Heart left ventricle (tissue), 13 donors: Measurements from ENCODE around the gene MAGED2.
"Not testable (repeated sequence)": the region's sequence is repeated elsewhere in the genome, so short reads cannot be mapped to it uniquely, and the experiment has no call there.

ENCODE experiments used
- CTCF ChIP-seq, 12 donors: fragments of 200-600 bp; sonication (generic) in 4 of 12; IDR thresholded peaks; one replicate each; pipeline versions ENCODE4 v1.5.0 to v1.8.0; 2018 to 2022; ENCODE audit warnings: antibody characterized with exemption in 12 of 12, mild to moderate bottlenecking in 5 of 12
- POLR2A ChIP-seq, 2 donors: fragments of 450-650 bp; IDR thresholded peaks; one replicate each; pipeline ENCODE4 v1.6.1; 2017; ENCODE audit warnings: antibody characterized with exemption in 2 of 2, mild to moderate bottlenecking in 2 of 2, moderate library complexity in 2 of 2
- donor health status: ischemic (EF 13 %, LVEDD 7.1; RV severe dilation, severe dysfunction).
- donor health status: DM: no; HTN: yes; CAD: no.
- donor health status: DM: no; HTN: no; CAD: no.
- donor health status: ischemic (EF 25% LVEDD 6.9; RV normal size, moderate dysfunction).
- donor health status: ischemic (EF 25% LVEDD 5.7; RV mildly dilated, moderate dysfunction).
- donor health status: ischemic (EF 35%, LVEDD 5.7; RV mildly dilated, moderate dysfunction).
- donor health status: nonischemic (EF 11% LVEDD 7.7; RV severe dilation, severe dysfunction).
- donor health status: DM: yes; HTN: yes; CAD: no.
- donor health status: PGD.
- donor health status: ischemic (EF 29% LVEDD 5.4; RV normal size, mild dysfunction).
- donor health status: nonischemic (EF 23%, LVEDD 6.1; RV moderate dilation, normal function).

- not testable (repeated sequence) for TF ChIP-seq CTCF, POLR2A (IDR thresholded peaks at IDR 0.05)
These were observed 33.8 kb downstream of the MAGED2 start for GRCh38 chrX:54841184-54841874.
